H9 (cell line): ENCODE data around the gene SYCE3. TPM values are rescaled to one million over a fixed set of nuclear protein-coding genes. Genes with fewer than 3 reads are reported as not detected.

Experiments
- DNase-seq: peaks from one replicate; pipeline ENCODE4 v3.0.0-alpha.2; 2017
- H2AFZ ChIP-seq: one replicate; pipeline ENCODE4 v1.6.1; 2013; ENCODE audit warnings: mild to moderate bottlenecking, low read length, control low read depth, moderate library complexity
- H2AK5ac ChIP-seq: 2 replicates; pipeline ENCODE4 v1.6.1; 2013; ENCODE audit warnings: low read length, control low read depth, mixed read lengths; ENCODE audit not compliant: insufficient read length
- H2BK120ac ChIP-seq: one replicate; pipeline ENCODE4 v1.6.1; 2013; ENCODE audit warnings: low read depth, mild to moderate bottlenecking, low read length, control low read depth, inconsistent platforms; ENCODE audit not compliant: poor library complexity, severe bottlenecking
- H2BK12ac ChIP-seq: 2 replicates; pipeline ENCODE4 v1.6.1; 2013; ENCODE audit warnings: low read length, control low read depth, mixed read lengths, low read depth; ENCODE audit not compliant: insufficient read length
- H2BK15ac ChIP-seq: 2 replicates; pipeline ENCODE4 v1.6.1; 2013; ENCODE audit warnings: low read depth, low read length, control low read depth
- H2BK20ac ChIP-seq: one replicate; pipeline ENCODE4 v1.6.1; 2013; ENCODE audit warnings: low read depth, mild to moderate bottlenecking, low read length, control low read depth, inconsistent platforms; ENCODE audit not compliant: poor library complexity, severe bottlenecking
- H2BK5ac ChIP-seq: 2 replicates; pipeline ENCODE4 v1.6.1; 2013; ENCODE audit warnings: low read length, control low read depth, mixed read lengths; ENCODE audit not compliant: insufficient read length
- H3K14ac ChIP-seq: 2 replicates; pipeline ENCODE4 v1.6.1; 2013; ENCODE audit warnings: low read length, control low read depth; ENCODE audit not compliant: insufficient read depth
- H3K18ac ChIP-seq: 2 replicates; pipeline ENCODE4 v1.6.1; 2013; ENCODE audit warnings: low read depth, mild to moderate bottlenecking, mixed read lengths, low read length, control low read depth; ENCODE audit not compliant: insufficient read length
- H3K23ac ChIP-seq: 2 replicates; pipeline ENCODE4 v1.6.1; 2013; ENCODE audit warnings: low read length, control low read depth, mixed read lengths, low read depth; ENCODE audit not compliant: insufficient read length
- H3K23me2 ChIP-seq: 2 replicates; pipeline ENCODE4 v1.6.1; 2013; ENCODE audit warnings: low read depth, mild to moderate bottlenecking, mixed read lengths, low read length, control low read depth; ENCODE audit not compliant: insufficient read length, poor library complexity, severe bottlenecking
- H3K27ac ChIP-seq: 2 replicates; pipeline ENCODE4 v1.5.1; 2013; ENCODE audit warnings: low read length, control low read depth, mixed read lengths, low read depth; ENCODE audit not compliant: insufficient read length
- H3K27me3 ChIP-seq: 2 replicates; pipeline ENCODE4 v1.6.1; 2013; ENCODE audit warnings: low read length, control low read depth, inconsistent platforms; ENCODE audit not compliant: insufficient read depth
- H3K4ac ChIP-seq: 2 replicates; pipeline ENCODE4 v1.6.1; 2013; ENCODE audit warnings: low read depth, mild to moderate bottlenecking, control low read depth, inconsistent platforms, low read length, moderate library complexity
- H3K4me1 ChIP-seq: 2 replicates; pipeline ENCODE4 v1.6.1; 2013; ENCODE audit warnings: low read length, control low read depth, inconsistent platforms; ENCODE audit not compliant: insufficient read depth
- H3K4me2 ChIP-seq: 2 replicates; pipeline ENCODE4 v1.6.1; 2013; ENCODE audit warnings: low read length, control low read depth, mixed read lengths; ENCODE audit not compliant: insufficient read length, insufficient read depth
- H3K56ac ChIP-seq: 2 replicates; pipeline ENCODE4 v1.6.1; 2013; ENCODE audit warnings: low read depth, mild to moderate bottlenecking, mixed read lengths, low read length, control low read depth; ENCODE audit not compliant: insufficient read length
- H3K79me1 ChIP-seq: 2 replicates; pipeline ENCODE4 v1.6.1; 2013; ENCODE audit warnings: low read depth, mild to moderate bottlenecking, moderate library complexity, low read length, control low read depth, inconsistent platforms; ENCODE audit not compliant: insufficient read depth, poor library complexity, severe bottlenecking
- H3K79me2 ChIP-seq: 2 replicates; pipeline ENCODE4 v1.6.1; 2013; ENCODE audit warnings: low read length, control low read depth, inconsistent platforms; ENCODE audit not compliant: insufficient read depth
- H3K9ac ChIP-seq: 2 replicates; pipeline ENCODE4 v1.6.1; 2013; ENCODE audit warnings: low read length, control low read depth, mixed read lengths; ENCODE audit not compliant: insufficient read length; ENCODE audit errors: extremely low read depth
- H3K9me3 ChIP-seq: one replicate; pipeline ENCODE4 v1.6.1; 2013; ENCODE audit warnings: low read depth, low read length, inconsistent platforms; ENCODE audit not compliant: control insufficient read depth
- H3T11ph ChIP-seq: one replicate; pipeline ENCODE4 v1.6.1; 2013; ENCODE audit warnings: mild to moderate bottlenecking, low read length, control low read depth, inconsistent platforms
- H4K20me1 ChIP-seq: one replicate; pipeline ENCODE4 v1.6.1; 2013; ENCODE audit not compliant: control insufficient read depth, insufficient read length, insufficient read depth
- H4K5ac ChIP-seq: 2 replicates; pipeline ENCODE4 v1.6.1; 2013; ENCODE audit warnings: low read depth, mild to moderate bottlenecking, mixed read lengths, low read length, control low read depth; ENCODE audit not compliant: insufficient read length
- H4K8ac ChIP-seq: replicated peaks from 2 replicates; pipeline ENCODE4 v1.6.1; 2013; ENCODE audit warnings: low read length, control low read depth, mixed read lengths, low read depth; ENCODE audit not compliant: insufficient read length
- H4K91ac ChIP-seq: 2 replicates; pipeline ENCODE4 v1.6.1; 2013; ENCODE audit warnings: low read depth, mild to moderate bottlenecking, moderate library complexity, mixed read lengths, low read length, control low read depth; ENCODE audit not compliant: insufficient read length
- H3K27ac Mint-ChIP-seq, 3 experiments: 2 replicates in 2 of 3; 3 replicates in 1 of 3; pipeline ENCODE4 v1.8.0; 2020 to 2021; ENCODE audit warnings: mixed read lengths in 3 of 3, mild to moderate bottlenecking in 1 of 3, moderate library complexity in 1 of 3
- H3K27me3 Mint-ChIP-seq: 2 replicates; pipeline ENCODE4 v1.8.0; 2021; ENCODE audit warnings: low read depth, mild to moderate bottlenecking, moderate library complexity, mixed read lengths
- H3K36me3 Mint-ChIP-seq, 3 experiments: 2 replicates in 2 of 3; 3 replicates in 1 of 3; pipeline ENCODE4 v1.8.0; 2020 to 2021; ENCODE audit warnings: low read depth in 3 of 3, mixed read lengths in 3 of 3; ENCODE audit not compliant: insufficient read depth in 1 of 3
- H3K4me1 Mint-ChIP-seq, 2 experiments: 2 replicates each; pipeline ENCODE4 v1.8.0; 2020; ENCODE audit warnings: mixed read lengths in 2 of 2
- H3K4me3 Mint-ChIP-seq, 2 experiments: 2 replicates in 1 of 2; 3 replicates in 1 of 2; pipeline ENCODE4 v1.8.0; 2020 to 2021; ENCODE audit warnings: mild to moderate bottlenecking in 2 of 2, mixed read lengths in 2 of 2, moderate library complexity in 1 of 2
- H3K9me3 Mint-ChIP-seq, 2 experiments: 2 replicates in 1 of 2; 3 replicates in 1 of 2; pipeline ENCODE4 v1.8.0; 2020; ENCODE audit warnings: mild to moderate bottlenecking in 2 of 2, mixed read lengths in 2 of 2, moderate library complexity in 1 of 2
- CTCF ChIP-seq: fragments of 200-600 bp; sonication (generic); conservative IDR thresholded peaks from 3 replicates; pipeline ENCODE4 v1.8.0; 2021; ENCODE audit warnings: antibody characterized with exemption, mild to moderate bottlenecking
- WGBS: extraction: QIAGEN DNeasy Blood & Tissue Kit; methylation state at CpG from one replicate; pipeline ENCODE4 v1.1.7; 2013; ENCODE audit warnings: missing lambda C conversion rate, low lambda C conversion rate, mixed read lengths; ENCODE audit not compliant: insufficient read length; ENCODE audit errors: extremely low coverage; 5-methylcytosine and 5-hydroxymethylcytosine counted together
- long read RNA-seq: library from polyadenylated mRNA; unstranded; transcript quantifications from one replicate; pipeline ENCODE4 v2.0.0, GENCODE V29; 2020
- total RNA-seq: library from RNA; stranded (reverse); gene quantifications from 2 replicates; pipeline ENCODE4 v1.2.1, GENCODE V29; 2021

Gene SYCE3
- 0.85 and 0.97 TPM in 2 replicates for total RNA-seq
- long read RNA-seq = 0 reads

- Histone ChIP-seq H3K23me2 (no peaks in the 10 kb centered on the region), H3K27ac (no peak within 1 kb of the TSS), H2BK12ac (no peak within 1 kb of the TSS), H3K4me2 (peak within 1 kb of the TSS; percentile 91), H3K14ac (no peak within 1 kb of the TSS), H3K9ac (peak within 1 kb of the TSS; percentile 9), H2BK20ac (no peak within 1 kb of the TSS), H2AFZ (no peak within 1 kb of the TSS), H3K9me3 (no peaks in the 10 kb centered on the region), H3K56ac (no peak within 1 kb of the TSS), H4K5ac (no peak within 1 kb of the TSS), H3K79me2 (no peaks in the 10 kb centered on the region), H3K4me1 (no peaks in the 10 kb centered on the region), H2BK5ac (no peak within 1 kb of the TSS), H3T11ph (no peak within 1 kb of the TSS), H2BK120ac (no peak within 1 kb of the TSS), H3K23ac (no peak within 1 kb of the TSS), H3K27me3 (no peaks in the 10 kb centered on the region), H2AK5ac (no peak within 1 kb of the TSS), H3K4ac (no peak within 1 kb of the TSS), H4K20me1 (no peaks in the 10 kb centered on the region), H4K91ac (no peak within 1 kb of the TSS), H3K79me1 (no peaks in the 10 kb centered on the region), H3K18ac (no peak within 1 kb of the TSS), H2BK15ac (no peak within 1 kb of the TSS), H4K8ac (no peak within 1 kb of the TSS)
- peaks cover 9 to 10% of the 10 kb centered on the region in 2 experiments for H3K4me1 Mint-ChIP-seq
- no peak within 1 kb of the TSS for H3K27ac Mint-ChIP-seq
- DNase-seq = peak; percentile 97
- no CpG with 5 or more reads among the region's 61 CpGs for WGBS
- H3K4me3 Mint-ChIP-seq = peak within 1 kb of the TSS; percentile 81 to 91
- peaks cover 43% of the 10 kb centered on the region for H3K27me3 Mint-ChIP-seq
- peaks cover 0 to 3% (median 2%) of the 10 kb centered on the region in 3 experiments; a peak in 4 of 7 replicates for H3K36me3 Mint-ChIP-seq
- no peaks in the 10 kb centered on the region for H3K9me3 Mint-ChIP-seq
- TF ChIP-seq CTCF = peak; percentile 97
Observed at GRCh38 chr22:50562523-50563412, at the start of gene SYCE3. Gene SYCE3, minus strand, starts transcription at chr22:50562919. Its CDS starts 6,514 bp downstream, at chr22:50556405.
